ENCODE measurements around the gene OTULINL.

OTULINL gene

GRCh38 chr5:14644623-14645237 lies 63.1 kb downstream of the OTULINL start:
- TF ChIP-seq TCF4 (CRISPR knock-in tag; IDR thresholded peaks at IDR 0.05; ENCODE audit: borderline replicate concordance) (no peak), SNAI2 (CRISPR knock-in tag; IDR thresholded peaks at IDR 0.05) (no peak), ZNF565 (CRISPR knock-in tag; conservative IDR thresholded peaks at IDR 0.05; ENCODE audit: low read depth) (no peak), ESRRG (CRISPR knock-in tag; IDR thresholded peaks at IDR 0.05) (no peak), CREB5 (CRISPR knock-in tag; IDR thresholded peaks at IDR 0.05; ENCODE audit: low read depth) (no peak), TSHZ2 (CRISPR knock-in tag; IDR thresholded peaks at IDR 0.05) (no peak), ZC3H10 (CRISPR knock-in tag; IDR thresholded peaks at IDR 0.05) (no peak), ZNF70 (CRISPR knock-in tag; IDR thresholded peaks at IDR 0.05) (no peak), CSDC2 (CRISPR knock-in tag; IDR thresholded peaks at IDR 0.05) (no peak), ARNTL (CRISPR knock-in tag; IDR thresholded peaks at IDR 0.05; ENCODE audit: borderline replicate concordance, low read depth) (no peak)
- ATAC-seq = no peak

GRCh38 chr5:14650052-14650451 lies 68.5 kb downstream of the OTULINL start:
- no peak for TF ChIP-seq TSHZ2 (CRISPR knock-in tag; IDR thresholded peaks at IDR 0.05)
- no peak for TF ChIP-seq BACH2 (CRISPR knock-in tag; IDR thresholded peaks at IDR 0.05; ENCODE audit: borderline replicate concordance)
- ATAC-seq = no peak

- ATAC-seq = no peak
- no peak for TF ChIP-seq ZNF565 (CRISPR knock-in tag; conservative IDR thresholded peaks at IDR 0.05; ENCODE audit: low read depth)
- TF ChIP-seq ZNF8 (CRISPR knock-in tag; IDR thresholded peaks at IDR 0.05) = no peak
Measured at GRCh38 chr5:14655146-14655741, 73.7 kb downstream of the OTULINL start.

- TF ChIP-seq PATZ1 (CRISPR knock-in tag; IDR thresholded peaks at IDR 0.05; ENCODE audit: borderline replicate concordance) (no peak), PPARA (CRISPR knock-in tag; IDR thresholded peaks at IDR 0.05; ENCODE audit: borderline replicate concordance) (no peak), ZFP30 (CRISPR knock-in tag; IDR thresholded peaks at IDR 0.05) (no peak), ZC3H10 (CRISPR knock-in tag; IDR thresholded peaks at IDR 0.05) (no peak), ESRRG (CRISPR knock-in tag; IDR thresholded peaks at IDR 0.05) (no peak), ARNTL (CRISPR knock-in tag; IDR thresholded peaks at IDR 0.05; ENCODE audit: borderline replicate concordance, low read depth) (no peak), POU6F1 (CRISPR knock-in tag; IDR thresholded peaks at IDR 0.05; ENCODE audit: borderline replicate concordance, low read depth) (no peak), CREB5 (CRISPR knock-in tag; IDR thresholded peaks at IDR 0.05; ENCODE audit: low read depth) (no peak), GLIS3 (CRISPR knock-in tag; IDR thresholded peaks at IDR 0.05) (no peak), RARB (CRISPR knock-in tag; IDR thresholded peaks at IDR 0.05) (no peak), CSRNP3 (CRISPR knock-in tag; IDR thresholded peaks at IDR 0.05) (no peak), OSR1 (CRISPR knock-in tag; IDR thresholded peaks at IDR 0.05) (no peak), ISL1 (CRISPR knock-in tag; IDR thresholded peaks at IDR 0.05) (no peak), BACH2 (CRISPR knock-in tag; IDR thresholded peaks at IDR 0.05; ENCODE audit: borderline replicate concordance) (no peak)
- ATAC-seq = no peak
Measured at GRCh38 chr5:14656898-14657297, 75.3 kb downstream of the OTULINL start.

Data from SK-N-SH treated with all-trans-retinoic acid at 6 μM for 48 hours (cell line).